ENCODE data around the gene TRIM72. TPM values are rescaled to one million over a fixed set of nuclear protein-coding genes. Genes with fewer than 3 reads are reported as not detected.

Gene TRIM72
- total RNA-seq, 2 donors from 2014 or later = 0.02 TPM; not detected in 1

- no peak for TF ChIP-seq CTCF (IDR thresholded peaks at IDR 0.05)
- H3K36me3 ChIP-seq = no peaks in the 10 kb centered on the region
- H3K27me3 ChIP-seq = no peaks in the 10 kb centered on the region
- H3K27ac ChIP-seq = no peak overlapping the region
- no peak for DNase-seq
- H3K4me1 ChIP-seq = no peaks in the 10 kb centered on the region
- H3K4me3 ChIP-seq = no peak overlapping the region
- H3K9me3 ChIP-seq = no peaks in the 10 kb centered on the region
- no peak overlapping the region for H3K9ac ChIP-seq (ENCODE audit: low read depth in 2 of 2, low read length in 2 of 2)
- intact Hi-C loops (cut with DNase I) = no loop called here
Measured at GRCh38 chr16:31250782-31251384, 37.0 kb downstream of the TRIM72 start.

GRCh38 chr16:31251435-31251834 lies 37.5 kb downstream of the TRIM72 start:
- H3K9me3 ChIP-seq = no peaks in the 10 kb centered on the region
- no peaks in the 10 kb centered on the region for H3K27me3 ChIP-seq
- intact Hi-C loops (cut with DNase I) = no loop called here
- no peak for TF ChIP-seq CTCF (IDR thresholded peaks at IDR 0.05)
- H3K9ac ChIP-seq (ENCODE audit: low read depth in 2 of 2, low read length in 2 of 2) = no peak overlapping the region
- H3K4me3 ChIP-seq = no peak overlapping the region
- H3K36me3 ChIP-seq = no peaks in the 10 kb centered on the region
- no peak for DNase-seq
- no peaks in the 10 kb centered on the region for H3K4me1 ChIP-seq
- H3K27ac ChIP-seq = no peak overlapping the region

DNA sequence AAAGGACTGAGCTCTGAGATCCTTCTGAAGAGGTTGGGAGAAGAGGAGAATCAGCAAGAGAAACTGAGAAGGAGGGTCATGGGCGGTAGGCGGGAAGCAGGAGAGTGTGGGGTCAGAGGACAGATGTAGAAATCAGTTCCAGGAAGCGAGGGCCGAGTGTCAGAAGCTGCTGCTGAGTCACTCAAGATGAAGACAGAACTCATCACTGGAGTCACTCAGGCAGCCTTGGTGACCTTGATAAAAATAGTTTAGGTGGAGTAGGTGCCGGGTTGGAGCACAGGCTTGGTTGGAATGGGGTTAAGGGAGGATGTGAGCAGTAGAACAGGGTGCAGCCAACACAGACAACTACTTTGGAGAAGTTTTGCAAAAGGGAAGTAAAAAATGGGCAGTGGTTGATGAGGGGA lies 39.7 kb downstream of the TRIM72 start:
- DNase-seq = no peak
- Histone ChIP-seq H3K36me3 (no peaks in the 10 kb centered on the region), H3K4me1 (no peaks in the 10 kb centered on the region), H3K9me3 (no peaks in the 10 kb centered on the region), H3K4me3 (no peak overlapping the region), H3K27me3 (no peaks in the 10 kb centered on the region), H3K27ac (no peak overlapping the region), H3K9ac (ENCODE audit: low read depth in 2 of 2, low read length in 2 of 2) (no peak overlapping the region)
- no peak for TF ChIP-seq CTCF (IDR thresholded peaks at IDR 0.05)
- intact Hi-C loops (cut with DNase I) = no loop called here

- no peak overlapping the region for H3K4me3 ChIP-seq
- DNase-seq = no peak
- no peak overlapping the region for H3K27ac ChIP-seq
- no peaks in the 10 kb centered on the region for H3K36me3 ChIP-seq
- no peaks in the 10 kb centered on the region for H3K27me3 ChIP-seq
- no peak overlapping the region for H3K9ac ChIP-seq (ENCODE audit: low read depth in 2 of 2, low read length in 2 of 2)
- TF ChIP-seq CTCF (IDR thresholded peaks at IDR 0.05) = no peak
- intact Hi-C loops (cut with DNase I) = no loop called here
- H3K4me1 ChIP-seq = no peaks in the 10 kb centered on the region
- no peaks in the 10 kb centered on the region for H3K9me3 ChIP-seq
Measured at GRCh38 chr16:31256466-31256865, 42.5 kb downstream of the TRIM72 start.

GRCh38 chr16:31258366-31258765 lies 44.4 kb downstream of the TRIM72 start:
- no peak overlapping the region for H3K4me3 ChIP-seq
- no peak for TF ChIP-seq CTCF (IDR thresholded peaks at IDR 0.05)
- H3K36me3 ChIP-seq = no peaks in the 10 kb centered on the region
- no peaks in the 10 kb centered on the region for H3K27me3 ChIP-seq
- intact Hi-C loops (cut with DNase I) = no loop called here
- no peaks in the 10 kb centered on the region for H3K4me1 ChIP-seq
- DNase-seq = no peak
- no peak overlapping the region for H3K27ac ChIP-seq
- H3K9ac ChIP-seq (ENCODE audit: low read depth in 2 of 2, low read length in 2 of 2) = no peak overlapping the region
- no peaks in the 10 kb centered on the region for H3K9me3 ChIP-seq
